GM19351 (cell line): ENCODE measurements around the gene ANO5.

Source experiments
- ATAC-seq: cut with Tn5 transposase; IDR thresholded peaks from one replicate; pipeline ENCODE4 v1.9.1; 2021; ENCODE audit warnings: mild to moderate bottlenecking, moderate library complexity; ENCODE audit not compliant: unreplicated experiment

Gene ANO5

GRCh38 chr11:22192642-22193347 lies at the start of gene ANO5:
Gene ANO5 (plus strand): TSS chr11:22193085. CDS start chr11:22193493, 408 bp downstream.
- peak; percentile 40 for ATAC-seq

GRCh38 chr11:22151649-22152197 lies 41.2 kb upstream of the ANO5 start:
- ATAC-seq: no peak

GRCh38 chr11:22157531-22157930 lies 35.4 kb upstream of the ANO5 start:
- ATAC-seq: no peak

GRCh38 chr11:22161489-22161888 lies 31.4 kb upstream of the ANO5 start:
- no peak for ATAC-seq

GRCh38 chr11:22162756-22163155 lies 30.1 kb upstream of the ANO5 start:
- no peak for ATAC-seq

GRCh38 chr11:22163394-22163797 lies 29.5 kb upstream of the ANO5 start:
- peak; percentile 83 for ATAC-seq

- no peak for ATAC-seq
Measured at GRCh38 chr11:22165087-22165486, 27.8 kb upstream of the ANO5 start.

GRCh38 chr11:22165759-22166513 lies 26.9 kb upstream of the ANO5 start:
- ATAC-seq: no peak

- ATAC-seq: no peak
Measured at GRCh38 chr11:22169833-22170232, 23.1 kb upstream of the ANO5 start.

- ATAC-seq: no peak
Measured at GRCh38 chr11:22173532-22173931, 19.4 kb upstream of the ANO5 start.

GRCh38 chr11:22177186-22177585 lies 15.7 kb upstream of the ANO5 start:
- no peak for ATAC-seq

- ATAC-seq: no peak
Measured at GRCh38 chr11:22179626-22180025, 13.3 kb upstream of the ANO5 start.

- no peak for ATAC-seq
Measured at GRCh38 chr11:22180131-22180530, 12.8 kb upstream of the ANO5 start.

GRCh38 chr11:22189660-22190059 lies 3.2 kb upstream of the ANO5 start:
- no peak for ATAC-seq

GRCh38 chr11:22190827-22191463 lies 1.9 kb upstream of the ANO5 start:
- peak; percentile 33 for ATAC-seq

GRCh38 chr11:22192289-22192641 lies 620 bp upstream of the ANO5 start:
- no peak for ATAC-seq

- ATAC-seq: peak; percentile 36
Measured at GRCh38 chr11:22193348-22194051, 615 bp downstream of the ANO5 start.

GRCh38 chr11:22194306-22194705 lies 1.4 kb downstream of the ANO5 start:
- no peak for ATAC-seq

GRCh38 chr11:22194907-22195306 lies 2.0 kb downstream of the ANO5 start:
- ATAC-seq: no peak

- no peak for ATAC-seq
Measured at GRCh38 chr11:22197139-22198005, 4.5 kb downstream of the ANO5 start.
